CD4-positive, alpha-beta T cell treated with Interleukin-6 at 100 ng/mL for 8 hours (primary cell): ENCODE measurements around the gene PHKB.

Source experiments
- DNase-seq: peaks from one replicate; pipeline ENCODE4 v3.0.0-alpha.2; 2020; ENCODE audit warnings: mixed read lengths, low spot score

The PHKB gene

GRCh38 chr16:47687694-47688093 lies 226.6 kb downstream of the PHKB start:
- DNase-seq, result no peak

GRCh38 chr16:47693226-47693625 lies 232.1 kb downstream of the PHKB start:
- no peak for DNase-seq

- DNase-seq, result no peak
These were observed 233.4 kb downstream of the PHKB start for GRCh38 chr16:47694543-47694942.

GRCh38 chr16:47695756-47696155 lies 234.6 kb downstream of the PHKB start:
- no peak for DNase-seq

- no peak for DNase-seq
These were observed 236.7 kb downstream of the PHKB start for GRCh38 chr16:47697826-47698225.

- no peak for DNase-seq
These were observed 238.0 kb downstream of the PHKB start for GRCh38 chr16:47699106-47699505.

- DNase-seq, result no peak
These were observed 239.9 kb downstream of the PHKB start for GRCh38 chr16:47700857-47701587.

- no peak for DNase-seq
These were observed 244.1 kb downstream of the PHKB start for GRCh38 chr16:47705266-47705665.

- no peak for DNase-seq
These were observed 250.7 kb downstream of the PHKB start for GRCh38 chr16:47711809-47712208.

GRCh38 chr16:47712276-47713224 lies 251.4 kb downstream of the PHKB start:
- no peak for DNase-seq

GRCh38 chr16:47713225-47713595 lies 252.1 kb downstream of the PHKB start:
- no peak for DNase-seq

GRCh38 chr16:47715442-47716083 lies 254.4 kb downstream of the PHKB start:
- DNase-seq, result no peak

- no peak for DNase-seq
These were observed 255.4 kb downstream of the PHKB start for GRCh38 chr16:47716571-47716970.

- DNase-seq, result no peak
These were observed 258.6 kb downstream of the PHKB start for GRCh38 chr16:47719713-47720112.

- no peak for DNase-seq
These were observed 260.0 kb downstream of the PHKB start for GRCh38 chr16:47721006-47721637.

GRCh38 chr16:47722046-47722445 lies 260.9 kb downstream of the PHKB start:
- no peak for DNase-seq

- no peak for DNase-seq
These were observed 263.1 kb downstream of the PHKB start for GRCh38 chr16:47724115-47724785.

- no peak for DNase-seq
These were observed 264.1 kb downstream of the PHKB start for GRCh38 chr16:47725188-47725695.

GRCh38 chr16:47726031-47726675 lies 265.0 kb downstream of the PHKB start:
- no peak for DNase-seq

GRCh38 chr16:47727131-47727530 lies 266.0 kb downstream of the PHKB start:
- no peak for DNase-seq

- DNase-seq, result no peak
These were observed 267.1 kb downstream of the PHKB start for GRCh38 chr16:47728205-47728604.
